Nephron progenitor cell (in vitro differentiated cells): ENCODE results near the gene DNMT3A.

Experiments used
- DNase-seq: peaks from one replicate; pipeline ENCODE4 v3.0.0; 2021
- H3K27ac Mint-ChIP-seq: 2 replicates; pipeline ENCODE4 v1.8.0; 2021; ENCODE audit warnings: mild to moderate bottlenecking, moderate library complexity, mixed read lengths
- H3K27me3 Mint-ChIP-seq: 2 replicates; pipeline ENCODE4 v1.8.0; 2021; ENCODE audit warnings: mild to moderate bottlenecking, low read depth, mixed read lengths; ENCODE audit not compliant: poor library complexity
- H3K36me3 Mint-ChIP-seq: 2 replicates; pipeline ENCODE4 v1.8.0; 2021; ENCODE audit warnings: low read depth, mixed read lengths
- H3K4me1 Mint-ChIP-seq: 2 replicates; pipeline ENCODE4 v1.8.0; 2021; ENCODE audit warnings: mixed read lengths
- H3K4me3 Mint-ChIP-seq: 2 replicates; pipeline ENCODE4 v1.8.0; 2021; ENCODE audit warnings: mild to moderate bottlenecking, moderate library complexity, mixed read lengths
- H3K9me3 Mint-ChIP-seq: 2 replicates; pipeline ENCODE4 v1.8.0; 2021; ENCODE audit warnings: mild to moderate bottlenecking, moderate library complexity, mixed read lengths
- TF ChIP-seq, protein P1 (sequence below): fragments of 200-600 bp; sonication (generic); IDR thresholded peaks from 2 replicates; pipeline ENCODE4 v1.5.0; 2021; ENCODE audit warnings: antibody characterized with exemption

Gene DNMT3A

DNA sequence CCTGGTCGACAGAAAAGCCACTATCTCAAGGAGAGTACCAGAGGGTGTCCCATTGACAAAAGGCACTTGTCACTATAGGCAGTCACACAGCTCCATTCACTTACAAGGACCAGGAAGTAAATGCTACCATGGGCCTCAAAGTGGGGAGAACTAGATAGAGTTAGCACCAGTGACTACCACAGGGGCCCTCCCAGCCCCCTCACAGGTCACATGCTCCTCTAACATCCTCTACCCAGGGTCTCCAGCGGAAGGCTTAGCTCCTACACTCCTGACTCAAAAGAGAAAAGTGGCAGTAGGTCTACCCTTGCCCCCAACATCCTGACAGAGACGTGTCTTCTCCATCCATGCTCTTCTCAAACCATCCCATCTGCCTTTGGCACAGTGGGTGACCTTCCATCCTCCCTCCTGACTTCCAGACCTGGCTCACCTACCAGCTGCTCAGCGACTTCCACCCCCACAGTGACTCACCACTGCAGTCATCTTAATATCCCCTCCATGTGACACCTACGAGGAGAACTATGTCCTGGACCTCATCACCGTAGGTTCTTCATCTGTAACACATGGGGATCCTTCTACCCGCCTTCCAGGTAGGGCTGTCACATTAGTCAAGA is 5.6 kb upstream of the DNMT3A start:
- no peaks in the 10 kb centered on the region for H3K9me3 Mint-ChIP-seq
- TF ChIP-seq, protein P1, sequence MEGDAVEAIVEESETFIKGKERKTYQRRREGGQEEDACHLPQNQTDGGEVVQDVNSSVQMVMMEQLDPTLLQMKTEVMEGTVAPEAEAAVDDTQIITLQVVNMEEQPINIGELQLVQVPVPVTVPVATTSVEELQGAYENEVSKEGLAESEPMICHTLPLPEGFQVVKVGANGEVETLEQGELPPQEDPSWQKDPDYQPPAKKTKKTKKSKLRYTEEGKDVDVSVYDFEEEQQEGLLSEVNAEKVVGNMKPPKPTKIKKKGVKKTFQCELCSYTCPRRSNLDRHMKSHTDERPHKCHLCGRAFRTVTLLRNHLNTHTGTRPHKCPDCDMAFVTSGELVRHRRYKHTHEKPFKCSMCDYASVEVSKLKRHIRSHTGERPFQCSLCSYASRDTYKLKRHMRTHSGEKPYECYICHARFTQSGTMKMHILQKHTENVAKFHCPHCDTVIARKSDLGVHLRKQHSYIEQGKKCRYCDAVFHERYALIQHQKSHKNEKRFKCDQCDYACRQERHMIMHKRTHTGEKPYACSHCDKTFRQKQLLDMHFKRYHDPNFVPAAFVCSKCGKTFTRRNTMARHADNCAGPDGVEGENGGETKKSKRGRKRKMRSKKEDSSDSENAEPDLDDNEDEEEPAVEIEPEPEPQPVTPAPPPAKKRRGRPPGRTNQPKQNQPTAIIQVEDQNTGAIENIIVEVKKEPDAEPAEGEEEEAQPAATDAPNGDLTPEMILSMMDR, result no peak
- H3K27me3 Mint-ChIP-seq, result peaks cover 42% of the 10 kb centered on the region
- no peak for DNase-seq
- no peak overlapping the region for H3K4me3 Mint-ChIP-seq
- no peak overlapping the region for H3K27ac Mint-ChIP-seq
- peaks cover 12% of the 10 kb centered on the region for H3K4me1 Mint-ChIP-seq
- no peaks in the 10 kb centered on the region for H3K36me3 Mint-ChIP-seq

- H3K27me3 Mint-ChIP-seq, result peaks cover 37% of the 10 kb centered on the region
- no peak for DNase-seq
- H3K4me1 Mint-ChIP-seq, result peaks cover 28% of the 10 kb centered on the region
- H3K27ac Mint-ChIP-seq, result no peak overlapping the region
- H3K36me3 Mint-ChIP-seq, result no peaks in the 10 kb centered on the region
- TF ChIP-seq, protein P1, result no peak
- peak overlapping the region; percentile 73 for H3K4me3 Mint-ChIP-seq
- H3K9me3 Mint-ChIP-seq, result no peaks in the 10 kb centered on the region
These were observed 1.6 kb upstream of the DNMT3A start for GRCh38 chr2:25343187-25343825.

- H3K4me1 Mint-ChIP-seq, result peaks cover 28% of the 10 kb centered on the region
- no peaks in the 10 kb centered on the region for H3K9me3 Mint-ChIP-seq
- H3K27me3 Mint-ChIP-seq, result peaks cover 32% of the 10 kb centered on the region
- H3K4me3 Mint-ChIP-seq, result peak overlapping the region; percentile 73
- TF ChIP-seq, protein P1, result peak; percentile 94
- H3K27ac Mint-ChIP-seq, result no peak overlapping the region
- peak; percentile 92 for DNase-seq
- H3K36me3 Mint-ChIP-seq, result no peaks in the 10 kb centered on the region
These were observed 854 bp upstream of the DNMT3A start for GRCh38 chr2:25342372-25343186.

- Mint-ChIP-seq H3K9me3 (no peaks in the 10 kb centered on the region), H3K27me3 (peaks cover 31% of the 10 kb centered on the region)
These were observed 556 bp downstream of the DNMT3A start for GRCh38 chr2:25341011-25341727.

GRCh38 chr2:25340181-25340921 is 1.4 kb downstream of the DNMT3A start:
- no peaks in the 10 kb centered on the region for H3K36me3 Mint-ChIP-seq
- peak; percentile 39 for DNase-seq
- TF ChIP-seq, protein P1, result no peak
- H3K9me3 Mint-ChIP-seq, result no peaks in the 10 kb centered on the region
- H3K4me1 Mint-ChIP-seq, result peaks cover 45% of the 10 kb centered on the region
- peaks cover 28% of the 10 kb centered on the region for H3K27me3 Mint-ChIP-seq
- peak overlapping the region; percentile 58 for H3K4me3 Mint-ChIP-seq
- H3K27ac Mint-ChIP-seq, result no peak overlapping the region

More at GRCh38 chr2:25341011-25341727, 556 bp downstream of the DNMT3A start:
- peak; percentile 50 for DNase-seq
- Mint-ChIP-seq H3K27ac (no peak overlapping the region), H3K4me1 (peaks cover 38% of the 10 kb centered on the region), H3K4me3 (no peak overlapping the region), H3K36me3 (no peaks in the 10 kb centered on the region)
- TF ChIP-seq, protein P1, result no peak
